Measurements from ENCODE around the gene KDM8. TPM values are rescaled to one million over a fixed set of nuclear protein-coding genes. Genes with fewer than 3 reads are reported as not detected.

KDM8 gene
- total RNA-seq, 4 donors from 2014 or later: 4.4 to 14.2 (median 9.2) TPM

DNA sequence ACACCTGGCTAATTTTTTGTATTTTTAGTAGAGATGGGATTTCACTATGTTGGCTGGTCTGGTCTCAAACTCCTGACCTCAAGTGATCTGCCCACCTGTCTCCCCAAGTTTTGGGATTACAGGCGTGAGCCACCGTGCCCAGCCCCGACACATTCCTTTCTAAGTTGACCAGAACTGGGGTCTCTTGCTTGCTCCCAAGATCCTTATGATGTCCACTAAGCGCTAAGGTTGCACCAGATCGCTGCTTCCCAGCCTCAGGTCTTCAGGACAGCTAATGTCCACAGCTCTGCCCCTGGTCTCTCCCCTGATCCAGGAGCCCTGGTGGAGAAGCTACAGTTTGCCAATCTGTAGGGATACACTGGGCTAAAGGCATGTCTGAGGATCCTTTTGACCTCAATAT, 35.7 kb downstream of the KDM8 start:
- H3K36me3 ChIP-seq: no peaks in the 10 kb centered on the region
- no peaks in the 10 kb centered on the region for H3K27me3 ChIP-seq
- intact Hi-C loops (cut with DNase I; ENCODE audit: low total_unique reads): loop anchor here (5.0 kb wide), 1 partner anchor 128 kb away; no protein-coding TSS in a partner anchor
- in situ Hi-C loops (cut with MboI; ENCODE audit: low pct_ligation_motif_present in 1 of 4, low pct_unique_long_range_greater_than_20kb in 1 of 4, low sequenced_read_pairs in 3 of 4): loop anchor here (10.0 to 25.0 kb wide), 3 partner anchors 76 to 126 kb away; partner anchors contain the start of gene IL4R (in 1 of the 4)
- H3K4me3 ChIP-seq: no peak overlapping the region
- H3K4me1 ChIP-seq: peaks cover 44 to 100% (median 68%) of the 10 kb centered on the region in 4 donors
- TF ChIP-seq CTCF (IDR thresholded peaks at IDR 0.05): no peak
- TF ChIP-seq POLR2AphosphoS5 (IDR thresholded peaks at IDR 0.05): no peak
- no peak for TF ChIP-seq EP300 (IDR thresholded peaks at IDR 0.05; ENCODE audit: low read depth)
- no peak for TF ChIP-seq POLR2A (IDR thresholded peaks at IDR 0.05)
- no peak for DNase-seq
- no peaks in the 10 kb centered on the region for H3K9me3 ChIP-seq
- peak overlapping the region; percentile 77 to 90 (median 82) for H3K27ac ChIP-seq
- WGBS, 2 donors (ENCODE audit: low coverage in 1 of 2): 99% methylated on average over 5 of the region's 5 CpGs; no CpG with 5 or more reads in 1 of the 2 donors

DNA sequence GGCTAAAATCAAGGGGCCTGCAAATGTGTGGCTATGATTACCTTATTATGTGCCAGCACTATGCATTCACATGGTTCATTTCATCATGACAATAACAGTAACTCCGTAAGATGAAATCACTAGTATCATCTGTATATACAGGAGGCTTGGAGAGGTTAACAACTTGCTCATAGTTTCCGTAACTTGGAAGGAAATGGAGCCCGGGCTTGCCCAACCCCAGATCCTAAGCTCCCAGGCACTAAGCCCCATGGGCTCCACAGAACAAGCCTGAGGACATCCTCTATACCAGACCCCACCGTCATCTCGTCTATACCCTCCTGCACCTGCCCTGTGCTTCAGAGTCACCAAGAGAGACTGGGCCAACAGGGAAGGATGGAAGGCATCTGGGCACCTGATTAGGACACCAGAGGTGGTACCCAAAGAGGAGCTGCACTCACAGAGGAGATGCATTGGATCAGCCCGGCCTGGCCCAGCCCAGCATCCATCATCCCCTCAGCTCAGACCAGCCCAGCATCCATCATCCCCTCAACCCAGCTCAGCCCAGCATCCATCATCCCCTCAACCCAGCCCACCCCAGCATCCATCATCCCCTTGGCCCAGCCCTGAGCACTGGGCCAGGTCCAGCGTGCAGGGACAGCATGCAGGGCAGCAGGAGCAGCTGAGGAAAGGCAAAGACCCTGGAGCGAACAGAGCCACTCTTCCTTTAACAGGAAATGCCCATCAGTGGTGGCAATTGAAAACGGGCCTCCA, 36.8 kb downstream of the KDM8 start:
- WGBS, 2 donors (ENCODE audit: low coverage in 1 of 2): 77% methylated on average over 9 of the region's 9 CpGs; no CpG with 5 or more reads in 1 of the 2 donors
- Histone ChIP-seq H3K9me3 (no peaks in the 10 kb centered on the region), H3K27ac (peak overlapping the region; percentile 77 to 90 (median 82)), H3K4me1 (peaks cover 52 to 100% (median 63%) of the 10 kb centered on the region in 4 donors), H3K4me3 (no peak overlapping the region), H3K27me3 (no peaks in the 10 kb centered on the region), H3K36me3 (no peaks in the 10 kb centered on the region)
- in situ Hi-C loops (cut with MboI; ENCODE audit: low pct_ligation_motif_present in 1 of 4, low pct_unique_long_range_greater_than_20kb in 1 of 4, low sequenced_read_pairs in 3 of 4) (loop anchor here (10.0 to 25.0 kb wide), 3 partner anchors 75 to 125 kb away; partner anchors contain the start of gene IL4R (in 1 of the 4)), intact Hi-C loops (cut with DNase I; ENCODE audit: low total_unique reads) (loop anchor here (5.0 kb wide), 2 partner anchors 77 to 127 kb away; no protein-coding TSS in a partner anchor)
- no peak for TF ChIP-seq POLR2A (IDR thresholded peaks at IDR 0.05)
- TF ChIP-seq POLR2AphosphoS5 (IDR thresholded peaks at IDR 0.05): no peak
- no peak for TF ChIP-seq EP300 (IDR thresholded peaks at IDR 0.05; ENCODE audit: low read depth)
- no peak for TF ChIP-seq CTCF (IDR thresholded peaks at IDR 0.05)
- no peak for DNase-seq

GRCh38 chr16:27240948-27241531, 37.7 kb downstream of the KDM8 start:
- 48 to 73% methylated on average over 4 to 6 of the region's 6 CpGs for WGBS, 2 donors (ENCODE audit: low coverage in 1 of 2)
- H3K36me3 ChIP-seq: no peaks in the 10 kb centered on the region
- no peak for DNase-seq
- no peaks in the 10 kb centered on the region for H3K9me3 ChIP-seq
- H3K27me3 ChIP-seq: no peaks in the 10 kb centered on the region
- H3K27ac ChIP-seq: peak overlapping the region; percentile 77 to 90 (median 82)
- TF ChIP-seq EP300 (IDR thresholded peaks at IDR 0.05; ENCODE audit: low read depth): no peak
- TF ChIP-seq POLR2AphosphoS5 (IDR thresholded peaks at IDR 0.05): peak in 1 of 3 donors; percentile 51
- TF ChIP-seq POLR2A (IDR thresholded peaks at IDR 0.05): no peak
- intact Hi-C loops (cut with DNase I; ENCODE audit: low total_unique reads): loop anchor here (5.0 kb wide), 1 partner anchor 76 kb away; no protein-coding TSS in a partner anchor
- in situ Hi-C loops (cut with MboI; ENCODE audit: low pct_ligation_motif_present in 1 of 4, low pct_unique_long_range_greater_than_20kb in 1 of 4, low sequenced_read_pairs in 3 of 4): loop anchor here in 2 of 4 donors (25.0 kb wide), 1 partner anchor 96 kb away; no protein-coding TSS in a partner anchor
- H3K4me3 ChIP-seq: no peak overlapping the region
- H3K4me1 ChIP-seq: peaks cover 45 to 98% (median 59%) of the 10 kb centered on the region in 4 donors

DNA sequence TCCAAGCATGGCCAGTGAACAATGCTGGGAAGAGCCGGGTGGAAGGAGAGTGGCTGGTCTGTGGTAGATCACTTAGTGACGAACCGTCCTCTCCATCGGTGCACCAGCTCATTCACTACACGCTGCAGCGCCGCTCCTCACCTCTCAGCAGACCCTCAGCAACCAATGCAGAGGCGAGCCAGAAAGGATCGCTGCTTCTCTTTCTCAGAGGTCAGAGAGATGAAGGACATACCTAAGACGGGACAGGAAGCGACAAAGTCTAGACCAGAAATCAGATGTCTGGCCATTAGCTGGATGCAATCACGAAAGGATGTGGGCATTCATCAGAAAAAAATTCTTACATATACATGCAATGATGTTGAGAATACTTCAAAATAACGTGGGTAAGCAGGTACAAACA, 38.3 kb downstream of the KDM8 start:
- WGBS, 2 donors (ENCODE audit: low coverage in 1 of 2): 52 to 70% methylated on average over 6 to 13 of the region's 13 CpGs
- Histone ChIP-seq H3K27me3 (no peaks in the 10 kb centered on the region), H3K4me1 (peaks cover 45 to 98% (median 56%) of the 10 kb centered on the region in 4 donors), H3K4me3 (no peak overlapping the region), H3K9me3 (no peaks in the 10 kb centered on the region), H3K27ac (peak overlapping the region; percentile 77 to 90 (median 82)), H3K36me3 (no peaks in the 10 kb centered on the region)
- intact Hi-C loops (cut with DNase I; ENCODE audit: low total_unique reads): loop anchor here (5.0 kb wide), 1 partner anchor 76 kb away; no protein-coding TSS in a partner anchor
- TF ChIP-seq POLR2A (IDR thresholded peaks at IDR 0.05): no peak
- TF ChIP-seq POLR2AphosphoS5 (IDR thresholded peaks at IDR 0.05): no peak
- TF ChIP-seq EP300 (IDR thresholded peaks at IDR 0.05; ENCODE audit: low read depth): no peak
- no peak for TF ChIP-seq CTCF (IDR thresholded peaks at IDR 0.05)
- no peak for DNase-seq
- in situ Hi-C loops (cut with MboI; ENCODE audit: low pct_ligation_motif_present in 1 of 4, low pct_unique_long_range_greater_than_20kb in 1 of 4, low sequenced_read_pairs in 3 of 4): loop anchor here in 2 of 4 donors (25.0 kb wide), 1 partner anchor 96 kb away; no protein-coding TSS in a partner anchor

Measured in transverse colon (tissue), 4 donors.